ENCODE results near the gene SLC6A18. TPM values are rescaled to one million over a fixed set of nuclear protein-coding genes. Genes with fewer than 3 reads are reported as not detected.

SLC6A18 gene
- polyA plus RNA-seq, 1 donor (not counting 4 experiments of a cell fraction or from before 2014, with no cell fraction given) = not detected

DNA sequence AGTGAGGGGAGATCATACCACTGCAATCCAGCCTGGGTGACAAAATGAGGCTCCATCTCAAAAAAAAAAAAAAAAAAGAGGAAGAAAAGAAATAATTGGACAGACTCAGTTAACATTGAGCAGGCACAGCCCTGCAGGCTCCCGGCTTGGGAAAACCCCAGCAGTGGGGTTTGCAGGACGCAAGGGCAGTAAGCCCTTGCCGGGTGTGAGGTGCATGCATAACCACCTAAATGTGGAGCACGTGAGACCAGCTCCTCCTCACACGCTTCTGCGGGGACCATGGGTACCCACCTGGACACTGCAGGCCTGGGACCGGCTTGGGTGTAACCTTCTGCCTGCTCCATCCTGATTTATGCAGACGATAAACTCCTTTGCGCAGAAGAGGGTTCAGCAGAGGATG is 4.8 kb upstream of the SLC6A18 start:
- H3K4me1 ChIP-seq (ENCODE audit: control insufficient read depth, extremely low read depth, insufficient read depth, low read length) = no peaks in the 10 kb centered on the region
- no peak overlapping the region for H3K4me2 ChIP-seq (ENCODE audit: control insufficient read depth, extremely low read depth, insufficient read depth, low read depth, low read length)
- peaks cover 24% of the 10 kb centered on the region for H3K9me3 ChIP-seq (ENCODE audit: control insufficient read depth, low read depth, low read length)
- no peak for DNase-seq (ENCODE audit: low read depth, low spot score)
- H3K9ac ChIP-seq (ENCODE audit: control insufficient read depth, extremely low read depth, insufficient read depth, low read length) = no peak overlapping the region
- H4K20me1 ChIP-seq (ENCODE audit: control insufficient read depth, extremely low read depth, insufficient read depth, low read length) = no peaks in the 10 kb centered on the region
- no peaks in the 10 kb centered on the region for H3K27me3 ChIP-seq (ENCODE audit: control insufficient read depth, extremely low read depth, insufficient read depth, low read length)
- H3K36me3 ChIP-seq (ENCODE audit: control insufficient read depth in 2 of 2, extremely low read depth in 1 of 2, insufficient read depth in 2 of 2, low read length in 2 of 2) = no peaks in the 10 kb centered on the region
- no peak overlapping the region for H2AFZ ChIP-seq (ENCODE audit: control insufficient read depth, low read length)
- dilution Hi-C loops (cut with MboI; ENCODE audit: extremely low pct_ligation_motif_present, low sequenced_read_pairs) = no loop called here
- H3K79me2 ChIP-seq (ENCODE audit: control insufficient read depth, insufficient read depth, low read length) = no peaks in the 10 kb centered on the region
- FAIRE-seq = no peak
- H3K27ac ChIP-seq (ENCODE audit: control insufficient read depth, insufficient read depth, low read length) = no peak overlapping the region
- H3K4me3 ChIP-seq (ENCODE audit: control insufficient read depth in 2 of 3, extremely low read depth in 1 of 3, insufficient read depth in 2 of 3, low read depth in 1 of 3, low read length in 3 of 3) = no peak overlapping the region
- no peaks in the 10 kb centered on the region for H3K9me1 ChIP-seq (ENCODE audit: control insufficient read depth, extremely low read depth, insufficient read depth, low read length)
- TF ChIP-seq EZH2 (IDR thresholded peaks at IDR 0.05; ENCODE audit: low read length) (no peak), CTCF (optimal IDR thresholded peaks at IDR 0.05 in 1 of 3, IDR thresholded peaks at IDR 0.05 in 1 of 3, conservative IDR thresholded peaks at IDR 0.05 in 1 of 3; ENCODE audit: extremely low read depth in 1 of 3, insufficient read depth in 2 of 3, low read length in 3 of 3) (no peak)

- no peak overlapping the region for H3K9ac ChIP-seq (ENCODE audit: control insufficient read depth, extremely low read depth, insufficient read depth, low read length)
- H3K9me1 ChIP-seq (ENCODE audit: control insufficient read depth, extremely low read depth, insufficient read depth, low read length) = no peaks in the 10 kb centered on the region
- FAIRE-seq (no peak), DNase-seq (ENCODE audit: low read depth, low spot score) (no peak)
- H3K9me3 ChIP-seq (ENCODE audit: control insufficient read depth, low read depth, low read length) = peaks cover 24% of the 10 kb centered on the region
- H3K4me1 ChIP-seq (ENCODE audit: control insufficient read depth, extremely low read depth, insufficient read depth, low read length) = no peaks in the 10 kb centered on the region
- no peak overlapping the region for H3K4me3 ChIP-seq (ENCODE audit: control insufficient read depth in 2 of 3, extremely low read depth in 1 of 3, insufficient read depth in 2 of 3, low read depth in 1 of 3, low read length in 3 of 3)
- no peaks in the 10 kb centered on the region for H3K79me2 ChIP-seq (ENCODE audit: control insufficient read depth, insufficient read depth, low read length)
- no peaks in the 10 kb centered on the region for H3K36me3 ChIP-seq (ENCODE audit: control insufficient read depth in 2 of 2, extremely low read depth in 1 of 2, insufficient read depth in 2 of 2, low read length in 2 of 2)
- TF ChIP-seq EZH2 (IDR thresholded peaks at IDR 0.05; ENCODE audit: low read length) (no peak), CTCF (optimal IDR thresholded peaks at IDR 0.05 in 1 of 3, IDR thresholded peaks at IDR 0.05 in 1 of 3, conservative IDR thresholded peaks at IDR 0.05 in 1 of 3; ENCODE audit: extremely low read depth in 1 of 3, insufficient read depth in 2 of 3, low read length in 3 of 3) (no peak)
- dilution Hi-C loops (cut with MboI; ENCODE audit: extremely low pct_ligation_motif_present, low sequenced_read_pairs) = no loop called here
- no peak overlapping the region for H2AFZ ChIP-seq (ENCODE audit: control insufficient read depth, low read length)
- no peak overlapping the region for H3K4me2 ChIP-seq (ENCODE audit: control insufficient read depth, extremely low read depth, insufficient read depth, low read depth, low read length)
- H3K27me3 ChIP-seq (ENCODE audit: control insufficient read depth, extremely low read depth, insufficient read depth, low read length) = no peaks in the 10 kb centered on the region
- H3K27ac ChIP-seq (ENCODE audit: control insufficient read depth, insufficient read depth, low read length) = no peak overlapping the region
- H4K20me1 ChIP-seq (ENCODE audit: control insufficient read depth, extremely low read depth, insufficient read depth, low read length) = no peaks in the 10 kb centered on the region
Observed at GRCh38 chr5:1220831-1221230, 4.3 kb upstream of the SLC6A18 start.
